BJ (cell line): ENCODE measurements around the gene TSGA10. TPM values are rescaled to one million over a fixed set of nuclear protein-coding genes. Genes with fewer than 3 reads are reported as not detected.

ENCODE experiments used
- CTCF ChIA-PET: fragments of 350-600 bp; formaldehyde crosslinking; extraction: SDS; loops from one replicate; lab custom pipeline; 2021; ENCODE audit warnings: antibody characterized with exemption, inconsistent platforms; lab: Yijun Ruan, JAX
- POLR2A ChIA-PET: fragments of 300-600 bp; sonication (Branson Sonifier 250); formaldehyde crosslinking; extraction: SDS; loops from one replicate; lab custom pipeline; 2021; ENCODE audit warnings: antibody characterized with exemption; lab: Charles Lee
- DNase-seq: peaks from one replicate; pipeline ENCODE4 v3.0.0-alpha.2; 2011; ENCODE audit warnings: low read depth
- H3K27me3 ChIP-seq: 2 replicates; pipeline ENCODE4 v1.6.0; 2011; ENCODE audit warnings: low read length; ENCODE audit not compliant: control insufficient read depth, insufficient read depth
- H3K36me3 ChIP-seq: 2 replicates; pipeline ENCODE4 v1.5.1; 2011; ENCODE audit warnings: low read length; ENCODE audit not compliant: control insufficient read depth, insufficient read depth
- H3K4me3 ChIP-seq: 2 replicates; pipeline ENCODE4 v1.5.1; 2011; ENCODE audit warnings: low read depth, mild to moderate bottlenecking, control low read depth, low read length
- CTCF ChIP-seq: IDR thresholded peaks from 2 replicates; pipeline ENCODE4 v1.5.1; 2011; ENCODE audit warnings: low read depth, mild to moderate bottlenecking, control low read depth, inconsistent platforms, low read length, moderate library complexity; ENCODE audit not compliant: insufficient read depth
- polyA plus RNA-seq: library from polyadenylated mRNA; depleted of rRNA; stranded (reverse); fragments of >200 nt; gene quantifications from 2 replicates; pipeline ENCODE4 v1.2.3, GENCODE V29; 2011; rRNA removed
- small RNA-seq: library from RNA; depleted of rRNA; stranded (forward); fragments of <200 nt; gene quantifications from one replicate; pipeline ENCODE3, GENCODE V24; 2012; ENCODE audit warnings: low replicate concordance, low read depth; ENCODE audit not compliant: insufficient read length

TSGA10 gene
- polyA plus RNA-seq, 1 experiment = 0.42 TPM

GRCh38 chr2:98959810-98960507 is 194.8 kb downstream of the TSGA10 start:
- POLR2A ChIA-PET = no interaction called here

GRCh38 chr2:98952966-98953365 is 201.8 kb downstream of the TSGA10 start:
- Histone ChIP-seq H3K27me3 (peaks cover 5% of the 10 kb centered on the region), H3K36me3 (no peaks in the 10 kb centered on the region), H3K4me3 (no peak overlapping the region)
- ChIA-PET CTCF (no interaction called here), POLR2A (no interaction called here)
- DNase-seq = no peak
- TF ChIP-seq CTCF = no peak

More at GRCh38 chr2:98959810-98960507, 194.8 kb downstream of the TSGA10 start:
- TF ChIP-seq CTCF = no peak
- DNase-seq = no peak
- CTCF ChIA-PET = no interaction called here
- no peaks in the 10 kb centered on the region for H3K36me3 ChIP-seq
- H3K27me3 ChIP-seq = no peaks in the 10 kb centered on the region
- no peak overlapping the region for H3K4me3 ChIP-seq

- CTCF ChIA-PET = interaction anchor here (0.6 kb wide), 1 partner anchor 362 kb away, joined by 3 read pairs; no protein-coding TSS in a partner anchor
These were observed 205.6 kb downstream of the TSGA10 start for GRCh38 chr2:98948956-98949739.

GRCh38 chr2:98947554-98947953 is 207.2 kb downstream of the TSGA10 start:
- CTCF ChIA-PET = no interaction called here

More at GRCh38 chr2:98948956-98949739, 205.6 kb downstream of the TSGA10 start:
- H3K27me3 ChIP-seq = peaks cover 7% of the 10 kb centered on the region
- POLR2A ChIA-PET = no interaction called here
- H3K4me3 ChIP-seq = no peak overlapping the region
- H3K36me3 ChIP-seq = no peaks in the 10 kb centered on the region
- DNase-seq = no peak
- TF ChIP-seq CTCF = no peak

More at GRCh38 chr2:98947554-98947953, 207.2 kb downstream of the TSGA10 start:
- H3K36me3 ChIP-seq = no peaks in the 10 kb centered on the region
- no peak overlapping the region for H3K4me3 ChIP-seq
- POLR2A ChIA-PET = no interaction called here
- TF ChIP-seq CTCF = no peak
- peaks cover 7% of the 10 kb centered on the region for H3K27me3 ChIP-seq
- no peak for DNase-seq

Small RNA genes within 50 kb of the gene (small RNA-seq; reads per million reads assigned to genes)
- gene AC092587.1 = not detected

Other genes starting within 250 kb of the TSGA10 start
- not detected in 2 replicates for gene CRACDL, start 218.7 kb downstream of the TSGA10 start, polyA plus RNA-seq
- gene C2orf15, start 13.2 kb downstream of the TSGA10 start, polyA plus RNA-seq = not detected in 2 replicates
- 2.4 and 3.8 TPM in 2 replicates for gene LIPT1, start within 50 bp of the TSGA10 start, polyA plus RNA-seq
- 7.9 and 15.0 TPM in 2 replicates for gene MITD1, start 26.1 kb upstream of the TSGA10 start, polyA plus RNA-seq
- 14.0 and 24.1 TPM in 2 replicates for gene MRPL30, start 26.2 kb upstream of the TSGA10 start, polyA plus RNA-seq
- not detected in 2 replicates for gene LYG2, start 100.7 kb upstream of the TSGA10 start, polyA plus RNA-seq
- gene LYG1, start 146.3 kb upstream of the TSGA10 start, polyA plus RNA-seq = 0.70 and 0.85 TPM in 2 replicates
- 29.2 and 39.0 TPM in 2 replicates for gene TXNDC9, start 181.4 kb upstream of the TSGA10 start, polyA plus RNA-seq
- gene EIF5B, start 182.4 kb upstream of the TSGA10 start, polyA plus RNA-seq = 4.8 and 12.1 TPM in 2 replicates